HepG2 (cell line): Measurements from ENCODE around the gene COPS6. TPM values are rescaled to one million over a fixed set of nuclear protein-coding genes. Genes with fewer than 3 reads are reported as not detected.

Experiments
- HBP1 ChIP-seq: IDR thresholded peaks from 2 replicates; pipeline ENCODE4 v1.6.1; 2016; ENCODE audit warnings: low read depth, control low read depth
- HMG20A ChIP-seq: IDR thresholded peaks from 2 replicates; pipeline ENCODE4 v1.6.1; 2016; ENCODE audit warnings: borderline replicate concordance
- MAFF ChIP-seq: IDR thresholded peaks from 2 replicates; pipeline ENCODE4 v1.6.1; 2011; ENCODE audit warnings: low read depth, low read length, improper control_type of control experiment
- MBNL3 ChIP-seq: fragments of 250-450 bp; sonication (Bioruptor Pico); conservative IDR thresholded peaks from 2 replicates; pipeline ENCODE4 v1.8.0; 2022; ENCODE audit warnings: mild to moderate bottlenecking, inconsistent platforms
- REST ChIP-seq, 2 experiments: IDR thresholded peaks; 2 replicates each; pipeline ENCODE4 v1.6.1; 2011 to 2012; ENCODE audit warnings: low read length in 2 of 2, borderline replicate concordance in 1 of 2, low read depth in 1 of 2, mild to moderate bottlenecking in 1 of 2, moderate library complexity in 1 of 2
- SIN3A ChIP-seq: IDR thresholded peaks from 2 replicates; pipeline ENCODE4 v1.6.1; 2011; ENCODE audit warnings: low read depth, mild to moderate bottlenecking, control low read depth, low read length, borderline replicate concordance
- SRY ChIP-seq: sonication (generic); formaldehyde crosslinking; IDR thresholded peaks from 2 replicates; pipeline ENCODE4 v1.8.0; 2022; ENCODE audit warnings: mild to moderate bottlenecking, missing genetic modification reagents
- TRAFD1 ChIP-seq: sonication (generic); formaldehyde crosslinking; IDR thresholded peaks from 2 replicates; pipeline ENCODE4 v1.5.1; 2020; ENCODE audit warnings: missing genetic modification reagents, mild to moderate bottlenecking, borderline replicate concordance
- YY1 ChIP-seq: IDR thresholded peaks from 2 replicates; pipeline ENCODE4 v1.6.1; 2011; ENCODE audit warnings: low read length, low read depth, moderate library complexity, mild to moderate bottlenecking; ENCODE audit not compliant: insufficient read depth, insufficient replicate concordance
- ZBTB1 ChIP-seq: sonication (generic); formaldehyde crosslinking; IDR thresholded peaks from 2 replicates; pipeline ENCODE4 v1.4.0; 2020; ENCODE audit warnings: missing genetic modification reagents, borderline replicate concordance
- ZNF878 ChIP-seq: sonication (generic); formaldehyde crosslinking; IDR thresholded peaks from 2 replicates; pipeline ENCODE4 v1.8.1; 2023; ENCODE audit warnings: mild to moderate bottlenecking, missing genetic modification reagents, moderate library complexity
- polyA plus RNA-seq, 8 experiments: library from polyadenylated mRNA; depleted of rRNA in 3 of 8; stranded (reverse) in 7 of 8; unstranded in 1 of 8; fragments of >200 nt; fragmentation: Illumina TruSeq in 4 of 8; extraction: Trizol in 4 of 8; gene quantifications; 2 replicates each; pipeline versions ENCODE4 v1.2.1 to v1.2.3, GENCODE V29; 2011 to 2016; ENCODE audit warnings: low read depth in 4 of 8, missing spikeins in 1 of 8, mixed read lengths in 1 of 8; ENCODE audit not compliant: insufficient read depth in 1 of 8
- total RNA-seq, 5 experiments: library from RNA; depleted of rRNA; stranded (reverse); fragments of >200 nt; fragmentation: Illumina TruSeq; extraction: Trizol; gene quantifications; 2 replicates each; pipeline ENCODE4 v1.2.3, GENCODE V29; 2016; ENCODE audit warnings: low read depth in 1 of 5
- TF ChIP-seq, protein P1 (sequence below): sonication (generic); formaldehyde crosslinking; IDR thresholded peaks from 2 replicates; pipeline ENCODE4 v1.9.0; 2022; ENCODE audit warnings: low read depth, missing genetic modification reagents
- TF ChIP-seq, protein P2 (sequence below): IDR thresholded peaks from 2 replicates; pipeline ENCODE4 v1.6.1; 2012; ENCODE audit warnings: low read length, improper control_type of control experiment
- TF ChIP-seq, protein P3 (sequence below): sonication (generic); formaldehyde crosslinking; IDR thresholded peaks from 2 replicates; pipeline ENCODE4 v1.5.0; 2020; ENCODE audit warnings: mild to moderate bottlenecking, missing genetic modification reagents

The COPS6 gene
- total and polyA plus RNA-seq, 2 of the 13 experiments (the other 11 are each of a cell fraction or from before 2014, with no cell fraction given): 33.4 to 117 TPM

GRCh38 chr7:100122067-100122466 is 33.3 kb downstream of the COPS6 start (continued):
- no peak; the same call in 1 of the 2 replicates for TF ChIP-seq HMG20A (CRISPR knock-in tag)
- no peak for TF ChIP-seq SRY (CRISPR knock-in tag)
- TF ChIP-seq, protein P1, sequence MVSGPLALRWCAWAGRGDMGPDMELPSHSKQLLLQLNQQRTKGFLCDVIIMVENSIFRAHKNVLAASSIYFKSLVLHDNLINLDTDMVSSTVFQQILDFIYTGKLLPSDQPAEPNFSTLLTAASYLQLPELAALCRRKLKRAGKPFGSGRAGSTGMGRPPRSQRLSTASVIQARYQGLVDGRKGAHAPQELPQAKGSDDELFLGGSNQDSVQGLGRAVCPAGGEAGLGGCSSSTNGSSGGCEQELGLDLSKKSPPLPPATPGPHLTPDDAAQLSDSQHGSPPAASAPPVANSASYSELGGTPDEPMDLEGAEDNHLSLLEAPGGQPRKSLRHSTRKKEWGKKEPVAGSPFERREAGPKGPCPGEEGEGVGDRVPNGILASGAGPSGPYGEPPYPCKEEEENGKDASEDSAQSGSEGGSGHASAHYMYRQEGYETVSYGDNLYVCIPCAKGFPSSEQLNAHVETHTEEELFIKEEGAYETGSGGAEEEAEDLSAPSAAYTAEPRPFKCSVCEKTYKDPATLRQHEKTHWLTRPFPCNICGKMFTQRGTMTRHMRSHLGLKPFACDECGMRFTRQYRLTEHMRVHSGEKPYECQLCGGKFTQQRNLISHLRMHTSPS (CRISPR knock-in tag): no peak
- TF ChIP-seq SIN3A: peak; percentile 65; the same call in 1 of the 2 replicates
- TF ChIP-seq MBNL3 (CRISPR knock-in tag): no peak
- no peak for TF ChIP-seq ZNF878
- peak; percentile 83; the same call in 1 of the 2 replicates for TF ChIP-seq HBP1 (CRISPR knock-in tag)
- no peak for TF ChIP-seq ZBTB1 (CRISPR knock-in tag)
- TF ChIP-seq, protein P2, sequence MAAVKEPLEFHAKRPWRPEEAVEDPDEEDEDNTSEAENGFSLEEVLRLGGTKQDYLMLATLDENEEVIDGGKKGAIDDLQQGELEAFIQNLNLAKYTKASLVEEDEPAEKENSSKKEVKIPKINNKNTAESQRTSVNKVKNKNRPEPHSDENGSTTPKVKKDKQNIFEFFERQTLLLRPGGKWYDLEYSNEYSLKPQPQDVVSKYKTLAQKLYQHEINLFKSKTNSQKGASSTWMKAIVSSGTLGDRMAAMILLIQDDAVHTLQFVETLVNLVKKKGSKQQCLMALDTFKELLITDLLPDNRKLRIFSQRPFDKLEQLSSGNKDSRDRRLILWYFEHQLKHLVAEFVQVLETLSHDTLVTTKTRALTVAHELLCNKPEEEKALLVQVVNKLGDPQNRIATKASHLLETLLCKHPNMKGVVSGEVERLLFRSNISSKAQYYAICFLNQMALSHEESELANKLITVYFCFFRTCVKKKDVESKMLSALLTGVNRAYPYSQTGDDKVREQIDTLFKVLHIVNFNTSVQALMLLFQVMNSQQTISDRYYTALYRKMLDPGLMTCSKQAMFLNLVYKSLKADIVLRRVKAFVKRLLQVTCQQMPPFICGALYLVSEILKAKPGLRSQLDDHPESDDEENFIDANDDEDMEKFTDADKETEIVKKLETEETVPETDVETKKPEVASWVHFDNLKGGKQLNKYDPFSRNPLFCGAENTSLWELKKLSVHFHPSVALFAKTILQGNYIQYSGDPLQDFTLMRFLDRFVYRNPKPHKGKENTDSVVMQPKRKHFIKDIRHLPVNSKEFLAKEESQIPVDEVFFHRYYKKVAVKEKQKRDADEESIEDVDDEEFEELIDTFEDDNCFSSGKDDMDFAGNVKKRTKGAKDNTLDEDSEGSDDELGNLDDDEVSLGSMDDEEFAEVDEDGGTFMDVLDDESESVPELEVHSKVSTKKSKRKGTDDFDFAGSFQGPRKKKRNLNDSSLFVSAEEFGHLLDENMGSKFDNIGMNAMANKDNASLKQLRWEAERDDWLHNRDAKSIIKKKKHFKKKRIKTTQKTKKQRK: no peak
- no peak for TF ChIP-seq REST (IDR thresholded peaks at IDR 0.05; ENCODE audit: borderline replicate concordance in 1 of 2, low read depth in 1 of 2, low read length in 2 of 2)
- TF ChIP-seq, protein P3, sequence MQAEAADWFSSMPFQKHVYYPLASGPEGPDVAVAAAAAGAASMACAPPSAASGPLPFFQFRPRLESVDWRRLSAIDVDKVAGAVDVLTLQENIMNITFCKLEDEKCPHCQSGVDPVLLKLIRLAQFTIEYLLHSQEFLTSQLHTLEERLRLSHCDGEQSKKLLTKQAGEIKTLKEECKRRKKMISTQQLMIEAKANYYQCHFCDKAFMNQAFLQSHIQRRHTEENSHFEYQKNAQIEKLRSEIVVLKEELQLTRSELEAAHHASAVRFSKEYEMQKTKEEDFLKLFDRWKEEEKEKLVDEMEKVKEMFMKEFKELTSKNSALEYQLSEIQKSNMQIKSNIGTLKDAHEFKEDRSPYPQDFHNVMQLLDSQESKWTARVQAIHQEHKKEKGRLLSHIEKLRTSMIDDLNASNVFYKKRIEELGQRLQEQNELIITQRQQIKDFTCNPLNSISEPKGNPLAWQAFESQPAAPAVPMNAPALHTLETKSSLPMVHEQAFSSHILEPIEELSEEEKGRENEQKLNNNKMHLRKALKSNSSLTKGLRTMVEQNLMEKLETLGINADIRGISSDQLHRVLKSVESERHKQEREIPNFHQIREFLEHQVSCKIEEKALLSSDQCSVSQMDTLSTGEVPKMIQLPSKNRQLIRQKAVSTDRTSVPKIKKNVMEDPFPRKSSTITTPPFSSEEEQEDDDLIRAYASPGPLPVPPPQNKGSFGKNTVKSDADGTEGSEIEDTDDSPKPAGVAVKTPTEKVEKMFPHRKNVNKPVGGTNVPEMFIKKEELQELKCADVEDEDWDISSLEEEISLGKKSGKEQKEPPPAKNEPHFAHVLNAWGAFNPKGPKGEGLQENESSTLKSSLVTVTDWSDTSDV (CRISPR knock-in tag): no peak
- peak; percentile 50 for TF ChIP-seq YY1
- no peak for TF ChIP-seq MAFF
- no peak for TF ChIP-seq TRAFD1 (CRISPR knock-in tag)
